Trophoblast cell (in vitro differentiated cells and primary cell): ENCODE measurements around the gene YKT6.

Experiments used
- DNase-seq, 2 donors: peaks; one replicate each; pipeline ENCODE4 v3.0.0-alpha.2; 2016
- H2AFZ ChIP-seq: 2 replicates; pipeline ENCODE4 v1.6.1; 2013; ENCODE audit warnings: low read length, moderate library complexity, mild to moderate bottlenecking; ENCODE audit not compliant: insufficient read depth, poor library complexity
- H2AK5ac ChIP-seq: 2 replicates; pipeline ENCODE4 v1.6.1; 2013; ENCODE audit warnings: mild to moderate bottlenecking, low read length
- H2BK120ac ChIP-seq: 2 replicates; pipeline ENCODE4 v1.6.1; 2013; ENCODE audit warnings: low read length, mild to moderate bottlenecking, moderate library complexity; ENCODE audit not compliant: insufficient read depth, poor library complexity
- H2BK12ac ChIP-seq: 2 replicates; pipeline ENCODE4 v1.6.1; 2013; ENCODE audit warnings: mild to moderate bottlenecking, low read length, moderate library complexity
- H2BK5ac ChIP-seq: 2 replicates; pipeline ENCODE4 v1.6.1; 2013; ENCODE audit warnings: low read length, low read depth, moderate library complexity, mild to moderate bottlenecking; ENCODE audit not compliant: poor library complexity
- H3K14ac ChIP-seq: 2 replicates; pipeline ENCODE4 v1.6.1; 2013; ENCODE audit warnings: mild to moderate bottlenecking, low read length
- H3K18ac ChIP-seq: 2 replicates; pipeline ENCODE4 v1.6.1; 2013; ENCODE audit warnings: mild to moderate bottlenecking, low read length
- H3K23ac ChIP-seq: 2 replicates; pipeline ENCODE4 v1.6.1; 2013; ENCODE audit warnings: low read length
- H3K27ac ChIP-seq: 2 replicates; pipeline ENCODE4 v1.5.1; 2013; ENCODE audit warnings: low read depth, mild to moderate bottlenecking, inconsistent platforms, low read length, moderate library complexity
- H3K27me3 ChIP-seq: 2 replicates; pipeline ENCODE4 v1.6.1; 2013; ENCODE audit warnings: inconsistent platforms, mild to moderate bottlenecking, low read length, moderate library complexity; ENCODE audit not compliant: insufficient read depth
- H3K36me3 ChIP-seq, 2 experiments: 1 replicate in 1 of 2; 2 replicates in 1 of 2; pipeline ENCODE4 v1.6.1; 2013; ENCODE audit warnings: low read length in 2 of 2, mild to moderate bottlenecking in 2 of 2, moderate library complexity in 1 of 2; ENCODE audit not compliant: insufficient read depth in 2 of 2, control insufficient read depth in 1 of 2
- H3K4ac ChIP-seq: 2 replicates; pipeline ENCODE4 v1.6.1; 2013; ENCODE audit warnings: low read depth, mild to moderate bottlenecking, low read length, moderate library complexity
- H3K4me1 ChIP-seq, 2 experiments: 1 replicate in 1 of 2; 2 replicates in 1 of 2; pipeline ENCODE4 v1.6.1; 2013; ENCODE audit warnings: low read length in 2 of 2, mild to moderate bottlenecking in 2 of 2, moderate library complexity in 1 of 2; ENCODE audit not compliant: insufficient read depth in 2 of 2, control insufficient read depth in 1 of 2
- H3K4me2 ChIP-seq: 2 replicates; pipeline ENCODE4 v1.6.1; 2013; ENCODE audit warnings: inconsistent platforms, mild to moderate bottlenecking, low read length, moderate library complexity
- H3K4me3 ChIP-seq: 2 replicates; pipeline ENCODE4 v1.5.1; 2013; ENCODE audit warnings: mild to moderate bottlenecking, low read depth, low read length, inconsistent platforms
- H3K79me1 ChIP-seq: one replicate; pipeline ENCODE4 v1.6.1; 2013; ENCODE audit warnings: low read length
- H3K79me2 ChIP-seq: 2 replicates; pipeline ENCODE4 v1.6.1; 2013; ENCODE audit warnings: low read length, mild to moderate bottlenecking; ENCODE audit not compliant: control insufficient read depth, insufficient read depth, poor library complexity
- H3K9ac ChIP-seq: 2 replicates; pipeline ENCODE4 v1.6.1; 2013; ENCODE audit warnings: mild to moderate bottlenecking, low read length
- H3K9me3 ChIP-seq: 2 replicates; pipeline ENCODE4 v1.6.1; 2013; ENCODE audit warnings: low read depth, mild to moderate bottlenecking, control low read depth, inconsistent platforms, low read length; ENCODE audit not compliant: insufficient read depth
- H4K12ac ChIP-seq: 2 replicates; pipeline ENCODE4 v1.6.1; 2013; ENCODE audit warnings: low read depth, mild to moderate bottlenecking, low read length, moderate library complexity
- H4K8ac ChIP-seq: 2 replicates; pipeline ENCODE4 v1.6.1; 2013; ENCODE audit warnings: low read depth, mild to moderate bottlenecking, low read length, moderate library complexity
- H4K91ac ChIP-seq: one replicate; pipeline ENCODE4 v1.6.1; 2013; ENCODE audit warnings: low read depth, mild to moderate bottlenecking, low read length, moderate library complexity
- WGBS: extraction: QIAGEN DNeasy Blood & Tissue Kit; methylation state at CpG from one replicate; pipeline ENCODE4 v1.1.7; 2013; ENCODE audit warnings: missing lambda C conversion rate; ENCODE audit not compliant: insufficient read length, insufficient coverage; ENCODE audit errors: extremely low coverage; 5-methylcytosine and 5-hydroxymethylcytosine counted together

The YKT6 gene

DNA sequence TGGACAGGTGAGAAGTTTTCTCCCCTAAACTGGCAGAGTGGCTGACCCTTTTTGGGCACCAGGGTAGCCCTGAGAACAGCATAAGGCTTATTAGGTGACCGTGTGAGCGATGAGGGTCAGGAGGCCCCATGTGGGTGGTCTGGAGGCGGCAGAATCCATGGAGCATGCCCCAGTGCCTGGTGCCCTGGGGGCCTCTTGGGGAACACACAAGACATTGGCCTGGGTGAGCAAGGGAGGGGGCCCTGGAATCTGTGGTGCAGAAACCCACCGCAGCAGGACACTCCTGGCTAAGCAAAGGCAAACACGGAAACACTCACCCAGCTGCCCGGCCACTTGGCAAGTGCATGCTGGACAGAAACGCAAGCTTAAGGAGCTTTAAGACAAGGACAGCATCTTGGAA, 29.5 kb downstream of the YKT6 start:
- Histone ChIP-seq H4K8ac (no peak overlapping the region), H3K4ac (no peak overlapping the region), H3K4me3 (no peak overlapping the region), H3K23ac (no peak overlapping the region), H2BK5ac (no peak overlapping the region), H4K12ac (no peak overlapping the region), H3K4me1 (no peaks in the 10 kb centered on the region), H3K14ac (no peak overlapping the region), H2AFZ (no peak overlapping the region), H4K91ac (no peak overlapping the region), H3K18ac (no peak overlapping the region), H3K4me2 (no peak overlapping the region), H3K36me3 (no peaks in the 10 kb centered on the region), H3K9me3 (no peaks in the 10 kb centered on the region), H2BK12ac (no peak overlapping the region), H3K9ac (no peak overlapping the region), H2AK5ac (no peak overlapping the region), H3K27ac (no peak overlapping the region), H3K79me1 (no peaks in the 10 kb centered on the region), H3K27me3 (no peaks in the 10 kb centered on the region), H3K79me2 (no peaks in the 10 kb centered on the region), H2BK120ac (no peak overlapping the region)
- no peak for DNase-seq
- WGBS: no CpG with 5 or more reads among the region's 7 CpGs

DNA sequence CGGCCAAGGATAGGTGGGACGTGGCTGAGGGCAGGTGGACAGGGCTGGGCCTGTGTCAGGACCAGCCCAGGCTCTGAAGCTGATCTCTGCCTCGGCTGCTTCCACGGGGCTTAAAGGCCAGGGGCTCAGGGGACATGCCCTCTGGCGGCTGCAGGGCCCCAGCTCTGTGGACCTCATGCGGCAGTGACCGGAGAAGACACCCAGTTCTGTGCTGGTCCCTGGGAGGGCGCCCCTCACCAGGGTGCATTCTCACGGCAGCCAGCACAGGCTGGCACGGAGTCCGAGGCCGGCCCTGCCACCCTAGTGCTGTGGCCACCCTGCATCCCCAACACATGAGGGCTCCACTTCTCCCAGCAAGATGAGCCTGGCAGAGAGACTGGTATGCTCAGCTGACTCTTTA, 30.3 kb downstream of the YKT6 start:
- no peaks in the 10 kb centered on the region for H3K36me3 ChIP-seq
- no CpG with 5 or more reads among the region's 12 CpGs for WGBS
- no peak overlapping the region for H3K4ac ChIP-seq
- no peak overlapping the region for H3K4me2 ChIP-seq
- no peak overlapping the region for H3K14ac ChIP-seq
- no peaks in the 10 kb centered on the region for H3K4me1 ChIP-seq
- no peak overlapping the region for H2BK120ac ChIP-seq
- no peak overlapping the region for H4K12ac ChIP-seq
- no peak overlapping the region for H4K91ac ChIP-seq
- H3K9ac ChIP-seq: no peak overlapping the region
- H3K23ac ChIP-seq: no peak overlapping the region
- no peak overlapping the region for H4K8ac ChIP-seq
- no peak for DNase-seq
- H3K79me1 ChIP-seq: no peaks in the 10 kb centered on the region
- H3K27me3 ChIP-seq: no peaks in the 10 kb centered on the region
- H3K9me3 ChIP-seq: no peaks in the 10 kb centered on the region
- H3K79me2 ChIP-seq: no peaks in the 10 kb centered on the region
- H3K18ac ChIP-seq: no peak overlapping the region
- H3K27ac ChIP-seq: no peak overlapping the region
- no peak overlapping the region for H2AFZ ChIP-seq
- H2BK12ac ChIP-seq: no peak overlapping the region
- H3K4me3 ChIP-seq: no peak overlapping the region
- H2AK5ac ChIP-seq: no peak overlapping the region
- H2BK5ac ChIP-seq: no peak overlapping the region

DNA sequence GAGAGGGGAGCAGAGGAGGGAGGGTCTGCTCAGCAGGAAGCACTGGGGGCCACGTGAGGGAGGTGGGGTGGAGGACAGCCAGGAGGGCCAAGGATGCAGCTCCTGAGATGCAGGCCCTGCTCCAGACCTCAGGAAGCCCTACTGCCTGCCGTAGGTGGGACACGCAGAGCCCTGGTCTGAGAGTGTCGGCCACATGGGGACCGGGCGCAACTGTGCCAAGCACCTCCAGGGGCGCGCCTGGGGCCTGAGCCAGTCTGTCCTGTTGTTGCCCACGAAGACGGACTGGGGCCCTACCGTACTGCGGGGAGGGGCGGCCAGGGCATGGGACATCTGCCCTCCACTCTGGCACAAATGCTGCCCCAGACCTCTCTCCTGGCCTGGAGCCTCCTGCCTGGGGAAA, 31.6 kb downstream of the YKT6 start:
- Histone ChIP-seq H3K27me3 (no peaks in the 10 kb centered on the region), H3K9me3 (no peaks in the 10 kb centered on the region), H3K4me1 (no peaks in the 10 kb centered on the region), H4K8ac (no peak overlapping the region), H3K79me1 (no peaks in the 10 kb centered on the region), H2AK5ac (no peak overlapping the region), H3K4me3 (no peak overlapping the region), H2BK12ac (no peak overlapping the region), H3K18ac (no peak overlapping the region), H3K23ac (no peak overlapping the region), H2BK120ac (no peak overlapping the region), H2AFZ (no peak overlapping the region), H3K27ac (no peak overlapping the region), H3K4ac (no peak overlapping the region), H4K12ac (no peak overlapping the region), H3K14ac (no peak overlapping the region), H4K91ac (no peak overlapping the region), H3K4me2 (no peak overlapping the region), H3K79me2 (no peaks in the 10 kb centered on the region), H2BK5ac (no peak overlapping the region), H3K36me3 (no peaks in the 10 kb centered on the region), H3K9ac (no peak overlapping the region)
- WGBS: no CpG with 5 or more reads among the region's 13 CpGs
- no peak for DNase-seq

DNA sequence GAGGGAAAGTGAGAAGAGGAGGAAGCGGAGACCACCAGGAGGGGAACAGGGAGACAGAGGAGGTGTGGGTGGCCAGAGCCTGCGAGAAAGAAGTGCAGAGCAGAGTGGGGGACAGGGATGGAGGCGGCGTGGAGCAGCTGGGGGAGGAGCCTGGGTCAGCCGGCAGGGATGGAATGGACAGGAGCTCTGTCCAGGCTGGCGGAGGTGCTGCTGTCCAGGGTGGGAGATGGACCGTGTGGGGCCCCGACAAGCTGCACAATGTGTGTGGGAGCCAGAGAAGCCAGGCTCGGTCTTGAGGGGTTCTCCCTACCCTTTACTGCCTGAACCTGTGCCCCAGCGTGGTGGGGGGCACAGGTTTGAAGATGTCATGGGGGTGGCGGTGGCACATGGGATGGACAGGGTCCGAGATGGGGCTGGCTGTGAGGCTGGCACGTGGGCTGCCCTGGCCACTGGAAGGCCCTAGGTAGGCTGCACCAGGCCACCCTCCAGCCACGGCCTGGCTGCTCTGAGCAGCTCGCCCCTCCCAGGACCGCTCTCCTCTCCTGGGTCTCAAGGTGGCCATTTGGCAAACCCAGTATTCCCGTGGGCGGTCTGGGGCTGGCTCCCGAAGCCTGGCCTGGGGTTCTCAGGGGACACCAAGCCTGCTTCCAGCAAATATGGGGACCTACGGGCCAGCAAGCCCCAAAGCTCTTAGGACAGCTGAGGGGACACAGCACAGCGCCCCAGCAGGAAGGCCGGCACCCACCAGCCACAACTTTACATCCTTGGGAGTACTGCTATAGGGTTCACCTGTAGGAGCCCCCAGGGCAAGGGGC, 32.3 kb downstream of the YKT6 start:
- H2AK5ac ChIP-seq: no peak overlapping the region
- no peak overlapping the region for H2AFZ ChIP-seq
- H3K4me1 ChIP-seq: no peaks in the 10 kb centered on the region
- no peak overlapping the region for H3K27ac ChIP-seq
- H4K91ac ChIP-seq: no peak overlapping the region
- H3K18ac ChIP-seq: no peak overlapping the region
- H3K27me3 ChIP-seq: no peaks in the 10 kb centered on the region
- no CpG with 5 or more reads among the region's 22 CpGs for WGBS
- H3K79me1 ChIP-seq: no peaks in the 10 kb centered on the region
- H4K8ac ChIP-seq: no peak overlapping the region
- no peaks in the 10 kb centered on the region for H3K36me3 ChIP-seq
- no peak overlapping the region for H3K23ac ChIP-seq
- no peak overlapping the region for H4K12ac ChIP-seq
- H3K79me2 ChIP-seq: no peaks in the 10 kb centered on the region
- no peak overlapping the region for H3K9ac ChIP-seq
- H2BK5ac ChIP-seq: no peak overlapping the region
- H2BK120ac ChIP-seq: no peak overlapping the region
- DNase-seq: no peak
- no peak overlapping the region for H3K4me3 ChIP-seq
- no peak overlapping the region for H3K14ac ChIP-seq
- H3K9me3 ChIP-seq: no peaks in the 10 kb centered on the region
- no peak overlapping the region for H2BK12ac ChIP-seq
- no peak overlapping the region for H3K4me2 ChIP-seq
- H3K4ac ChIP-seq: no peak overlapping the region
